NCI-H187 treated with DMSO at 0.1 percent for 48 hours (cell line): Measurements from ENCODE around the gene GXYLT1.
"Not testable (repeated sequence)": the region's sequence is repeated elsewhere in the genome, so short reads cannot be mapped to it uniquely, and the experiment has no call there.

ENCODE experiments used
- DNase-seq: peaks from one replicate; lab custom pipeline; 2025; lab: John Stamatoyannopoulos, UW

The GXYLT1 gene

DNA sequence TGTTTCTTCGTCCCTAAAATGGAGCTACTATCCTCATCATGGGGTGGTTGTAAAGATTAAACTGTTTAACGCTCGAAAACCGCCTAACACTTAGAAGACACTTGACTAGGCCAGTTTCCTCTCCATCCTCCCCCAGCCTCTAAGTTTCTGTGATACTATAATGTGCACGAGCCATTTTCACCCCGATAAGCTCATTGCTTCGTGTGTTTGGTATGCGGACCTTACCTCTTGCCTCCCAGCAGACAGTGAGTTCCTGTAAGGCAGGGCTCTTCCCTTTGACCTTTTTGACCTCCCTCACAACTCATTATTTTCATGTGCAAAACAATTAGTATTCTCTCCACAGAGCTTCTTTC lies 499 bp upstream of the GXYLT1 start:
- DNase-seq, result no peak

GRCh38 chr12:42144158-42144407 lies 591 bp downstream of the GXYLT1 start:
- DNase-seq, result no peak

- DNase-seq, result no peak
Observed at GRCh38 chr12:42143452-42144157, 1.1 kb downstream of the GXYLT1 start.

DNA sequence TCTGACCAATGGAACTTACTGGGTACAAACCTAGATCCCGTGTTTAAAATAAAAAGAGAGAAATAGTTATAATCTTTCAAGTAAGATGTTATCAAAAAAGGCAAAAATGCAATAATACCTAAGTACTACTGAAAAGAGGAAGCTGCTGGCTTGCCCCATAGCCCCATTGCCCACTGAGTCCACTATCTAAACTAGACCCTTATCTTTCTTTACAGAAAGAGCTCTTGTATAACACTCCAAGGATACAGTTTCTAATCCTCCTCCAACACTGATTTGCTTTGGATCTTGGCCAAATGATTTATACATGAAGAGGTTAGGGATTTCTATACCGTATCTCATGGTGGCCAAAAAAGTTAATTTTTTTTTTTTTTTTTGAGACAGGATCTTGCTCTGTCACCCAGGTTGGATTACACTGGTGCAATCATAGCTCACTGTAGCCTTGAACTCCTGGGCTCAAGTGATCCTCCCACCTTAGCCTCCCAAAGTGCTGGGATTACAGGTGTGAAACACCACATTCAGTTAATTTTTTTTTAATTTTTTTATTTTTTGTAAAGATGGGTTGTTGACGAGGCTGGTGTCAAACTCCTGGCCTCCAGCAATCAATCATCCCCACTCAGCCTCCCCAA lies 2.6 kb downstream of the GXYLT1 start:
- no peak for DNase-seq

DNA sequence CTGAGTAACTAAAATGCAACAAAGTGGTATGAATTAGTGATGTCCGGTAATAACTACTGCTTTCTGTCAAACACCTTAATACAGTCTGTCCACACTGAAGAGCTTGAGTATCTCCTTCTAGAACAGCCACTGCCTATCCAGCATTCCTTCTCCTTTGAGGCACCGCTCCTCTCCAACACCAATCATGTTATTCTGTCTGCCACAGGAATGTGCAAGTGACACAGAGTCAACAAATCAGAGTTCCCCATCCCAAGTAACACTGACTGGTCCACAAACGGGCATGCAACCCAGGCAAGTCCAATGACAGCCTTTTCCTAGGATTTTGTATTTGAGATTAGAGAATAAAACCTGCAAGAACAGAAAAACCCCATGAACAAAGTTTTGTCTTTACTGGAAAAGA lies 3.8 kb downstream of the GXYLT1 start:
- no peak for DNase-seq

GRCh38 chr12:42135259-42135814 lies 9.3 kb downstream of the GXYLT1 start:
- no peak for DNase-seq

GRCh38 chr12:42130672-42131402 lies 13.8 kb downstream of the GXYLT1 start:
- no peak for DNase-seq

DNA sequence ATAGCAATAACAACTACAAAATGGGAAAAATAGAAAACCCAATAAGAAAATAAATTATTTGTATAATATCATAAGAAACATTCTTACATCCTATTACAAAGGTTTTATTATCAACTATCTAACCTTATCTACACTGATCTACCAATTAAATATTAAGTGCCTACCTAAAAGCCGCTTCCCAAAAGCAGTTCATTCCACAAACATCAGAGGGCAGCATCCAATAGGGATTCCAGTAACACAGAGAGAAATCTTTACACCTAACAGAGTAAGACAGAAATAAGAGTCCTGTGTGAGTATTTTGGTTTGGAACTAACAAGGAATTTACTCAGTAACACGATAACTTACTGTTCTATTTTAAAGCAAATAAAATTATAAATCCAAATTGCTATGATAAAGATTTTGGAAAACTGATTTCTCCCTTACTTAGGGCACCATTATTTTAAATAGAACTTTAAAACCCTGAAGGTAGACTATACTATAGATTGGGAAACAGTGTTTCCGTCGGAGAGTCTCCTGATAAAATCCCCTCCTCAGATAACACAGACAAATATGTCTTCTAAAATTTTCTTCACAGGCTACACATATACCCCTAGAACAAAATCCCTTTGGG lies 15.0 kb downstream of the GXYLT1 start:
- no peak for DNase-seq

DNA sequence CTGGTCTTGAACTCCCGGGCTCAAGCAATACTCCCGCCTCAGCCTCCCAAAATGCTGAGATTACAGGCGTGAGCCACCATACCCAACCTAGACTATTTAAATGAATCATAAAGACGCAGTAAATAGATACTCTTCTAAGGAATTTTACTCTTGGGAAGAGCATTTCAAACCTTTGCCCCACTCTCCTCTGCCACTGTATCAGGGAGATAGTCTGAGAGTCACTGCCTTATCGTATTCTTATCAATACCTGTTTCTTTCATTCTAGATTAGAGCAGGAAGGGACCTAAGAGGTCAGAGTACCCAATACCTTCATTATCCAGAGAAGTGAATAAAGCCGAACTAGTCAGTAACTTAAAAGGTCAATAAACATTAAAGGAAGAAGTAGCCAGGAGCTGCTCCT lies 15.8 kb downstream of the GXYLT1 start:
- DNase-seq, result no peak

DNA sequence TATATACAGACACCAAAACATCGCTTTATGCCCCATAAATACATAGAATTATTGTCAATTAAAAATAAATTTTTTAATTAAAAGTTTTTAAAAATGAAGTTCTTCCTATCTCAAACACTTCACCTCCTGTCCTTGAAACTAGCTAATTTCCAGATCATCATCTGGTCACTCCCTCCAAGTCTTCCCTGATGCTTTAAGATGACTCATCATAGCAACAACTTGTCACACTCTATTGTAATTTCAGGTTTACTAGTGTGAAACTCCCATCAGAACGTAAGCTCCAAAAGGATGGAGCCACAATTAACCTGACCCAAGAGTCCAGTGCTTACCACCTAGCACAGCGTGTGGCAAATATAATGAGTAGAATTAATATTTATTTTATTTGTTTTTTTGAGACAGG lies 16.3 kb downstream of the GXYLT1 start:
- no peak for DNase-seq

GRCh38 chr12:42126963-42127362 lies 17.7 kb downstream of the GXYLT1 start:
- no peak for DNase-seq

GRCh38 chr12:42125388-42125767 lies 19.3 kb downstream of the GXYLT1 start:
- DNase-seq, result no peak

- DNase-seq, result no peak
Observed at GRCh38 chr12:42124764-42125387, 19.8 kb downstream of the GXYLT1 start.

DNA sequence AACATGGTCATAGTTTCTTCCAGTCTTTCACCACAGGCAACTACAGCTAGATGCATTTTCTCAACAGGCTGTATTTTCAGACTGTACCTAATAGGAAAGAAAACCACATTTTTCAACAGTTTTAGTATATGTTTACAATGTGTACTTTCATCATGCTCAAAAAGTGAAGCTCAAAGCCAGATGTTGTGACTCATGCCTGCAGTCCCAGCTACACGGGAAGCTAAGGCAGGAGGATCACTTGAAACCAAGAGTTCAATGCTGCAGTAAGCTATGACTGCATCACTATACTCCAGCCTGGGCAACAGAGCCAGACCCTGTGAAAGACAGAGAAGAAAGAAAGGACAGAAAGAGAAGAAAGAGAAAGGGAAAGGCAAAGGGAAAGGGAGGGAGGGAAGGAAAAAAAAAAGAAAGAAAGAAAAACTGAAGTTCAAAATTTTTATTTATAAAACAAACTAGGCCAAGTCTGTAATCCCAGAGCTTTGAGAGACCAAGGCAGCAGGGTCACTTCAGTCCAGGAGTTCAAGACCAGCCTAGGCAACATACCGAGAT lies 25.5 kb downstream of the GXYLT1 start:
- DNase-seq, result no peak

DNA sequence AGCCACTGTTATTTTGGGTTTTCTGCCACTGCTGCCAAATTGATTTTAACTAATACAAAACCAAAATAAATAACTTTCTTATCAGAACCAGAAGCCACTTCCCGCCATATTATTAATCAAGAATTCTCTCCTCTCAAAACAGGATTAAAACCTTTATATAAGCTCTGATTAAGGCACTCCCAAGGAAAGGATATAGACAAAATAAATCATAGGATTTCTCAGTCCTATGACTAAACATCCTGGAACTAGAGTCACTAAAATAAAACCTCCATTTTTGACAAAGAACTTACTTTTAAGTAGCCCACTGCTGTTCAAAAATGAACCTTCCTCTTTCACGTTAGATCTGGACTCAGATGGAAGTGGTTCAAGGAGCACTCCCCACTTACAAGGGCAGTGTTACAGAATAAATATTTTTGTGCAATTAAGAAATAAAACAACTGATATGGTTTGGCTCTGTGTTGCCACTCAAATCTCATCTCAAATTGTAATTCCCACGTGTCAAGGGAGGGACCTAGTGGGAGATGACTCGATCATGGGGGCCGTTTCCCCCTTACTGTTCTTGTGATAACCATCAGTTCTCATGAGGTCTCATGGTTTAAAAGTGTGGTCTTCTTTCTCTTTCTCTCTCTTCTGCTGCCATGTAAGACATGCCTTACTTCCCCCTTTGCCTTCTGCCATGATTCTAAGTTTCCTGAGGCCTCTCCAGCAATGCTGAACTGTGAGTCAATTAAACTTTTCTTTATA lies 26.4 kb downstream of the GXYLT1 start:
- no peak for DNase-seq

DNA sequence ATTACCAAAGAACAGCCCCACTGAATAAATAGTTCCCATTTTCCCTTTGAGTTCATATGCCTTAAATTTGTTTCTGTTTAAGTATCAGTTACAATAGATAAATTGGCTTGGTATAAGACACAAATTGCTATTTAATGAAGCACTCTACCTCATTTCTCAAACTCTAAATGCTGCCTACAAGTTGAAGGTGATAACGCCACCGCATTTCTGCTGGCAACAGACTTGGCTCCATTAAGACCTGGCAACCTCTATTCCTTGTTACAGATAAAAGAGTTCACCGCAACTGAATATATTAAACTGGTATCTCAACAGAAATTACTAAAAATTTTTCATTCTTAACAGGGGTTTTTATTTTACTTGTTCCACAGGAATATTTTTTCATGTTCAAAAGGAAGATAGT lies 35.6 kb downstream of the GXYLT1 start:
- no peak for DNase-seq

DNA sequence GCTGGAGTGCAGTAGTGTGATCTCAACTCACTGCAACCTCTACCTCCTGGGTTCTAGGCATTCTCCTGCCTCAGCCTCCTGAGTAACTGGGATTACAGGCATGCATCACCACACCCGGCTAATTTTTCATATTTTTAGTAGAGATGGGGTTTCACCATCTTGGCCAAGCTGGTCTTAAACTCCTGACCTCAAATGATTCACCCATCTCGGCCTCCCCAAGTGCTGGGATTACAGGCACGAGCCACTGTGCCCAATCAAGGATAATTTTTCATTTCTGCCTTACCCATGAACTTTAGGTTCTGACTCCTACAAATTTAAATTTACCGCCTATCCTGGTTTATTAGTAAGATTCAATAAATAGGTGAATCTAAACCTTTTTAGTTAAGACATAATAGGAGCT lies 37.9 kb downstream of the GXYLT1 start:
- DNase-seq, result not testable (repeated sequence)

GRCh38 chr12:42104784-42105183 lies 39.9 kb downstream of the GXYLT1 start:
- no peak for DNase-seq

DNA sequence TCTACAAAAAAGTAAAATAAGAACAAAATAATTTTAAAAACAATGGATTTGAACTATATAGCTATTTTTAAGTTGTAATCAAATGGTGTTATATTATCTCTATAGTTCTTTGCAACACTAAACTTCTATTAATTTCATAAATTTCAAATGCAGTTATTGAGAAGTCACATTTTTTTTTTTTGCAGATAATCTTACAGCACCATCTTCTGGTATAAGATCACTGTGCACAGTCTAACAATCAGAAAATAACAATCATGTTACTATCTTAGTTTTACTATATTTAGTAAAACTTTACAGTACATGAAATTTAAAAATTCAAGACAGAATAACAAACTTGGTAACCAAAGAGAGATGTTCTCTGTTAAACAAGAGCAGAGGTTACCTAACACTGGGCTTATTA lies 40.6 kb downstream of the GXYLT1 start:
- no peak for DNase-seq

DNA sequence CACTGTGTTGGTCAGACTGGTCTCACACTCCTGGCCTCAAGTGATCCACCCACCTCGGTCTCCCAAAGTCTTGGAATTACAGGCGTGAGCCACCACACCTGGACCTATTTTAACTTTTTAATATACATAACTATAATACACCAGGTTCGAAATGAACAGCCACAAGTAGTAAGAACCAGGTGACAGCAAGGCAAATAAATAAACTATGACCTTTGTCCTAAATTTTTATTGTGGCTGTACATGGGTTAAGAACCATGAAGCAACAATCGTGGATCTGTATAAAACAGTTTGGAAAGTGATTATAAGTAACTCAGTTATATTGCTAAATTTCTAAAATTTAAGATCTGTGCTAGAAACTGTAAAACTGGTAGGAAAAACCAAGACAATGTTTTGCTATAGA lies 41.5 kb downstream of the GXYLT1 start:
- DNase-seq, result no peak

- DNase-seq, result no peak
Observed at GRCh38 chr12:42102720-42103119, 42.0 kb downstream of the GXYLT1 start.

GRCh38 chr12:42099433-42099832 lies 45.2 kb downstream of the GXYLT1 start:
- DNase-seq, result no peak
